AG09309 (cell line): ENCODE measurements around the gene MLYCD.

ENCODE experiments used
- DNase-seq: peaks from one replicate; pipeline ENCODE4 v3.0.0-alpha.2; 2010; ENCODE audit warnings: low read depth
- H3K4me3 ChIP-seq: 2 replicates; pipeline ENCODE4 v1.5.1; 2011; ENCODE audit warnings: mild to moderate bottlenecking, low read depth, low read length, moderate library complexity; ENCODE audit not compliant: control insufficient read depth
- TF ChIP-seq, protein P1 (sequence below): IDR thresholded peaks from 2 replicates; pipeline ENCODE4 v1.5.1; 2011; ENCODE audit warnings: mild to moderate bottlenecking, low read depth, low read length, inconsistent platforms; ENCODE audit not compliant: insufficient read depth, control insufficient read depth; ENCODE audit errors: missing control alignments

Gene MLYCD

DNA sequence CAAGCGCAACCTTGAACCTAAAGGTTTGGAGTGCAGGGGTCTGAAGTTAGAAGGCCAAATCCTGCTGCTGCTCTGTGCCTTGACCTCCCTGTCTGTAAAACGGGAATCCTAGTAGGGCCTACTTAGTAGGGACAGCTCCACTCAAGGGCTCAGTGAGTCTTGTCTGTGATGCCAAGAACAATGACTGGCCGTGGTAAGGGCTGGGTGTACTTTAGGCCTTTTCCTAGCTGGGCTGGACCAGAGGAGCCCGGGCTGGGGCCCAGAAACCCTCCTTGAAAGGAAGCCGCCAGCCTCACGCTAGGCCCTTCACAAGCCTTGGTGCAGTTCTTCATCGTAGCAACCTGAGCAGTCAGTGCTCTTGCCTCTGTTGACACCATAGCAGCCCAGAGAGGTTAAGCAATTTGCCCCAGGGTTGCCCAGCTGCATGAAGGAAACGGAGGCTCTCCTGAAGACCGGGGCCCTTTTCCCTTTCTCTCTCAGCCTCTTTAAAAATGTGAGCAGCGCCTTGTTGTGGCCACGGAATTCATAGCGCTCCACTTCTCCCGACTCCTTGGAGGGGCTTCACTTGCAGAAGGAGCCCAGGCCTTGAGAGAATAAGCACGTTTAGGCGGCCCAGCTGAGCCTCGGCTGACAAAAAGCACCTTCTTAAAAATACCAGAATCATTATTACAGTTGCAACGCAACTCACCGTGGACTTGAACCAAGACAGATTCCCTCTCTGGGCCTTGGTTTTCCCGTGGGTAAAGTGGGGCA lies 73.5 kb downstream of the MLYCD start:
- H3K4me3 ChIP-seq, result no peak overlapping the region
- TF ChIP-seq, protein P1, sequence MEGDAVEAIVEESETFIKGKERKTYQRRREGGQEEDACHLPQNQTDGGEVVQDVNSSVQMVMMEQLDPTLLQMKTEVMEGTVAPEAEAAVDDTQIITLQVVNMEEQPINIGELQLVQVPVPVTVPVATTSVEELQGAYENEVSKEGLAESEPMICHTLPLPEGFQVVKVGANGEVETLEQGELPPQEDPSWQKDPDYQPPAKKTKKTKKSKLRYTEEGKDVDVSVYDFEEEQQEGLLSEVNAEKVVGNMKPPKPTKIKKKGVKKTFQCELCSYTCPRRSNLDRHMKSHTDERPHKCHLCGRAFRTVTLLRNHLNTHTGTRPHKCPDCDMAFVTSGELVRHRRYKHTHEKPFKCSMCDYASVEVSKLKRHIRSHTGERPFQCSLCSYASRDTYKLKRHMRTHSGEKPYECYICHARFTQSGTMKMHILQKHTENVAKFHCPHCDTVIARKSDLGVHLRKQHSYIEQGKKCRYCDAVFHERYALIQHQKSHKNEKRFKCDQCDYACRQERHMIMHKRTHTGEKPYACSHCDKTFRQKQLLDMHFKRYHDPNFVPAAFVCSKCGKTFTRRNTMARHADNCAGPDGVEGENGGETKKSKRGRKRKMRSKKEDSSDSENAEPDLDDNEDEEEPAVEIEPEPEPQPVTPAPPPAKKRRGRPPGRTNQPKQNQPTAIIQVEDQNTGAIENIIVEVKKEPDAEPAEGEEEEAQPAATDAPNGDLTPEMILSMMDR, result no peak
- DNase-seq, result no peak

DNA sequence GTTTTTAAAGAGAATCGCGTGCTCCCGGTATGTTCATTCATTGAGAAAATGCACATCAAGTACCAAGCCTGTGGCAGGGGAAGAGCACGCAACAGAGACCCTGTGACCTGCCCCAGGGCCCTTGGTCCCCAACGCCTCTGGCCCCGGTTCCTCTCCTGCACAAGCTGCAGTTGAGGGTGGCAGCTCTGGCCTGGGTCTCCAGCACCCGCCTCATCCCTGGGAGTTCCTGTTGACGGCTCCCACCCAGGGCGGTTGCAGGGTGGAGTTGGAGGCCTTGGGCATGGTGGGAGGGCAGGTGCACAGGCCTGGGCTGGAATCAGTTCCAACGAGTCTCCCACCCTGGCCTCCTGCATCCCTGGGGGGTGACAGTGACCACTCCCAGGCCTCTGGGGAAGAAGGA lies 74.2 kb downstream of the MLYCD start:
- TF ChIP-seq, protein P1, result no peak
- no peak for DNase-seq
- H3K4me3 ChIP-seq, result no peak overlapping the region

DNA sequence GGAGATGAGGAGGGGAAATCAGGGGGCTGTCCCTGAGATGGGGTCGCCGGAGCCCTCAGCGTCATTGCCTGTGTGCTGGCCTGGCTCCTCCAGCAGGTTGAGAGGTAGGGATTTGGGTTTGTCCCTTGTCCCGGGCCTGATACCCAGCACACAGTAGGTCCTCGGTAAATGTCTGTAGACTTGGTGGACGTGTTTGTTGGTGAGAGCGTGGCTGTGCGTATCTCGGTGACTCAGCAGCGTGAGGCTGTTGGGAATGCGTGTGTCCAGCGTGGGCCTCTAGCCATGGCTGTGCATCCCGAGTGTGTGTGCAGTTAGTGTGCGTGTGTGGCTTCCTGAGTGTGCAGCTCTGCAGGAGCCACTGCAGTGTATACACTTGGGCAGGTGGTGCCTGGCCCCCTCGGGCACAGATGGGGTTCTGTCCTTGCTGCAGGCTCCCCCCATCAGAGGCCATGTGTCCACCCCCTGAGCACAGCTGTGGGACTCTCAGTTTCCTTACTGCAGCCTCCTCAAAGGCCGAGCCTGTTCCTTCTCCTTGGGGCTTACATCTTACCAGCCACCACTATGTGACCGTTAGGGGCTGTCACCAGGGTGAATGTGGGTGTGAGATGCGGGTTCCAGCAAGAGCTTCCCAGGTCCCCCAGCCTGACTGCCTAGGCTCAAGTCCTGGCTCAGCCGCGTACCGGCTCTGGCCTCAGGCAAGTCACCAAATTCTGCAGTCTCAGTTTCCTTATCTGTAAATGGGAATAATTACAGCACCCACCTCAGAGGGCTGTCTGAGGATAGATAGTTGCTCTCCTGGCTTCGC lies 74.9 kb downstream of the MLYCD start:
- no peak overlapping the region for H3K4me3 ChIP-seq
- TF ChIP-seq, protein P1, result no peak
- DNase-seq, result no peak

DNA sequence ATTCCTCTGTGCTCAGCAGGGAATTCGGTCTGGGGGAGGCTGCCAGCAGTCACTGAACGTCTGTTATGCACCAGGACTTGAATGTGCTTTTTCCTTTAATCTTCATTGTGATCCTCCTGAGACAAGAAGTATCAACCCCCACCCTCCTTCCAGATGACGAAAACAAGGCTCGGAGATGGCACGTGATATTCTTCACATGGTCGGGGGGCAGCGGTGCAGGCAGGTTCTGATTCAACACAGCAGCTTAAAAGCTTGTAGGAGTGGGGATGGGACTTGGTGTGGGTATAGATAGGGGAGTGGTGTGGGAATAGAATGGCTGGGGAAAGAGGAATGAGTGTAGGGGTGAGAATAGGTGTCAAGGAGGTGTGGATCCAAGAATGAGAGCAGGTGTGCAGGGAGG lies 75.6 kb downstream of the MLYCD start:
- no peak overlapping the region for H3K4me3 ChIP-seq
- TF ChIP-seq, protein P1, result no peak
- DNase-seq, result no peak

DNA sequence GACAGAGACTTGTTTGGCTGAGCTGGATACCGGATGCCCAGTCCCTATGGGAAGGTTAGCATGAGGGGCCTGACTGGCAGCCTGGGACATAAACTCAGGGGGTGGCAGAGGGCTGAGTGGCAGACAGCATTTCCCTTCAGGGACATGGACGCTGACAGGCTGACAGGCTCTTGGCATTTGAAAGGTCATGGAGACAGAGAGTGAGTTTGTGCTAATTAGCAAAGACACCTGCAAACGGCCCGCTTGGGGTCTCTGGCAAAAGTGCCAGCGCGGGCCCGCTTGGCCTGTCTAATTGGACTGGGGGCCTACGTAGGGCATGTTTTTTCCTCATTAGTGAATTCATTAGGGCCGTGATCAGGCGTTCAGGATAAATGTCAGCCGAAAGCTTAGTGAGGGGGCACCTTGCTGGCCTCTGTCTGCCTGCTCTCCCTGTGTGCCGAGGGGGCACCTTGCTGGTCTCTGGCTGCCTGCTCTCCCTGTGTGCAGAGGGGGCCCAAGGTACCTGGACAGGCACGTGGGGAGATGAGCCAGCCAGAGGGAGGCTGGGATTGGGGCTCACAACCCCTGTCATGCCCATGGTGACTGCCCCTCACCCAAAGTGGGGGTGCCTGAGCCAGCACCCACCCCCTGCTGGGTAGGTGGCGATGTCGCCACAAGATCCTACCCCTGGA lies 76.8 kb downstream of the MLYCD start:
- no peak for DNase-seq
- TF ChIP-seq, protein P1, result no peak
- H3K4me3 ChIP-seq, result no peak overlapping the region
